D721Med (cell line): ENCODE measurements around the gene ZIC5.

Source experiments
- DNase-seq: peaks from one replicate; pipeline ENCODE4 v3.0.0; 2011; ENCODE audit warnings: low spot score; ENCODE audit not compliant: insufficient read length
- FAIRE-seq: peaks from 2 replicates; lab custom pipeline; 2011; peaks lifted over from hg19 to GRCh38; lab: Jason Lieb, UNC
- TF ChIP-seq, protein P1 (sequence below): IDR thresholded peaks from 2 replicates; pipeline ENCODE4 v1.5.1; 2012; ENCODE audit warnings: mild to moderate bottlenecking, control low read depth; ENCODE audit not compliant: insufficient read depth; ENCODE audit errors: missing control alignments

ZIC5 gene

DNA sequence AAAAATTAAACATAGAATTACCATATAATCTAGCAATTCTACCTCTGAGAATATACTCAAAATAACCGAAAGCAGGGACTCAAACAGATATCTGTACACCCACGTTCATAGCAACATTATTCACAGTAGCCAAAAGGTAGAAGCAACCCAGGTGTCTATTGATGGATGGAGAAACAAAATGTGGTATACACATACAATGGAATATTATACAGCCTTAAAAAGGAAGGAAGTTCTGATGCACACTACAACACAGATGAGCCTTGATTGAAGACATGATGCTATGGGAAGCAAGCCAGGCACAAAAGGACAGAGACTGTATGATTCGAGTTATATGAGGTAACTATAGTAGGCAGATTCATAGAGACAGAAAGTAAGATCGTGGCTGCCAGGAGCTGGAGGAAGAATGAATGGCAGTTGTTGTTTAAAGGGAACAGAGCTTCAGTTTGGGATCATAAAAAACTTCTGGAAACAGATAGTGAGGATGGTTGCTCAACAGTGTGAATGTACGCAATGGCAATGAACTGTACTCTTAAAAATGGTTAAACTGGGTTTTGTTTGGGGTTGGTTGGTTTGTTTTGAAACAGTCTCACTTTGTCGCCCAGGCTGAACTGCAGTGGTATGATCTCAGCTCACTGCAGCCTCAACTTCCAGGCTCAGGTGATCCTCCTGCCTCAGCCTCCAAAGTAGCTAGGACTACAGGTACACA is 47.5 kb downstream of the ZIC5 start:
- no peak for FAIRE-seq
- DNase-seq = no peak
- TF ChIP-seq, protein P1, sequence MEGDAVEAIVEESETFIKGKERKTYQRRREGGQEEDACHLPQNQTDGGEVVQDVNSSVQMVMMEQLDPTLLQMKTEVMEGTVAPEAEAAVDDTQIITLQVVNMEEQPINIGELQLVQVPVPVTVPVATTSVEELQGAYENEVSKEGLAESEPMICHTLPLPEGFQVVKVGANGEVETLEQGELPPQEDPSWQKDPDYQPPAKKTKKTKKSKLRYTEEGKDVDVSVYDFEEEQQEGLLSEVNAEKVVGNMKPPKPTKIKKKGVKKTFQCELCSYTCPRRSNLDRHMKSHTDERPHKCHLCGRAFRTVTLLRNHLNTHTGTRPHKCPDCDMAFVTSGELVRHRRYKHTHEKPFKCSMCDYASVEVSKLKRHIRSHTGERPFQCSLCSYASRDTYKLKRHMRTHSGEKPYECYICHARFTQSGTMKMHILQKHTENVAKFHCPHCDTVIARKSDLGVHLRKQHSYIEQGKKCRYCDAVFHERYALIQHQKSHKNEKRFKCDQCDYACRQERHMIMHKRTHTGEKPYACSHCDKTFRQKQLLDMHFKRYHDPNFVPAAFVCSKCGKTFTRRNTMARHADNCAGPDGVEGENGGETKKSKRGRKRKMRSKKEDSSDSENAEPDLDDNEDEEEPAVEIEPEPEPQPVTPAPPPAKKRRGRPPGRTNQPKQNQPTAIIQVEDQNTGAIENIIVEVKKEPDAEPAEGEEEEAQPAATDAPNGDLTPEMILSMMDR = no peak

DNA sequence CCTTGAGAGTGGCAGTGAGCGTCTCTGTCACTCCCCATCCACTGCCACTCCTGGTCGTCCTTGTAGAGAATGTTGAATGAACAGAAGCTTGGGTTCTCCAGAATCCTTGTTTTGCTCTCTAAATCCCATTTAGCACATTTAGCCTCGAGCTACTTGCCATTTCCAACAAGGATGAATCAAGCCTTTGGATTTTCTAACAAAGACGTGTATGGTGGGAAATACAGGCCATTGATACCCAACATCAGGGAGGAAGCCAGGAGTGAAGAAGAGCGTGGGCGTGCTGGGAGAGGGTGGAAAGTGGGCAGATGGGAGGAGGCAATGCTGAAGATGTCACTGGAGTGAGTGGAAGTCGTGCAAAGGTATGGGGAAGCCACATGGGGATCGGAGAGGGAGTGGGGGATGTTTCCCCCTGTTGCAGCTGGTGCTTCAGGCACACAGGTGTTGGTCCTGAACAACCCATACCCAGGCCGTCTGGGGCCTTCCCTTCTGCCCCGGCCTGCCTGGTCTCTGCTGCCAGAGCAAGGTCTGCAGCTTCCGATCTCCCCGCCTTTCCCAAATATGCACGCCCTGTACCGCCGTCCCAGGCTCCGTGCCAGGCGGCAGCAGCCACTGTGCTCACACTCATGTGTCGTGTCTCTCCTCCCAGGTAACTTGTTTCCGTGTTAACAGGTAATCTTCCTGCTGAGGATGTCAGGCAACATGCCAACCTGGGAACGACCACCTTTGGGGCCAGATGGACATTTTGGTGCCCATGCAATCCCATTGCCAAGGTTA is 48.7 kb downstream of the ZIC5 start:
- DNase-seq (no peak), FAIRE-seq (no peak)
- TF ChIP-seq, protein P1 = no peak

DNA sequence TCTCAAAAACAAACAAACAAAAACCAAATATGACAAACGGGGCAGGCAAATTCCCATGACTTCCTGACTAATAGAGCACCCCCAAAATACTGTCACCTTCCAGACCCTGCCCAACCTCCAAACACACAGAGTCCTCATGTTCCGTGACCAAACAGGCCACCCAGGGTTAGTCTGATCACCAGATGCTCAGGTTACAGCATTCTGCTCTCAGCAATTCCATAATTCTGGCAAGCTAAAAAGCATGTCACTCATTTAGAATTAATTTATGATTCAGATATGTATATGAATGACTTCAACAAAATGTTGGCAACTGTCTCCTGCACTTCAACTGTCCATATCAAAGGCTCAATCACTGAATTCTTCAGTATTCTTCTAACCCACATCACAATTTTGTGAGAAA is 52.4 kb downstream of the ZIC5 start:
- FAIRE-seq (no peak), DNase-seq (no peak)
- TF ChIP-seq, protein P1 = no peak

DNA sequence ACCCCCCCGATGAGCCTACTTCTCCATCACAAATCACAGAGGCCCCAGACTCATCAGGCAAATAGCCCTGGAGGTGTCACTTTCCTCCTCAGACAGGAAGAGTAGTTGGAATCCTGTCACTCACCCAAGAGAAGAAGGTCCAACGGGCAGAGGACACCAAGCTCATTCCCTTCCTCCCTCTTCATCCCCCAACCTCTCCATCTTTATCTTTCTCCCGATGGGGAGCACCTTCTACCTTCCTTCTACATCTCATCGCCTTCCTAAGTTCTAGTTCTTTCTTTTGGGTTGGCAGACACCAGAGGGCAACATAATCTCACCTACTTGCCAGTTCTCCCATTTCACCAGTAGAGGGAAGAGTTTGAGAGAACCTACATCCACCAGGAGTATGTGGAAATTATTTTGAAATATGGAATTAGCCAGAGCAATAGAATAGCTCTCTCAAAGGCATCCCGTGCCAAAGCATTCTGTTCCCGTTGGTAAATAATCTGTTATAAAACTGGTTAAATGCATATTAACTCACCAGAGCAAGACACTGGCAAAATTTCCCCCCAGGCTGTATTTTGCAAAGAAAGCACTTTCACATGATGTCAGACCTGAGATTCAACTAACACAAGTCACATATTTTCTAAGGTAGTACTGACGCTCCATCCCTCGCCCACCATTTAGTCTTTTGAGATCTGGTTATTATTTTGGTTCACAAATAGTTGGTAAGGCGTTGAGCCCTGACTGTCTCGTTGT is 55.0 kb downstream of the ZIC5 start:
- DNase-seq (peak; percentile 80), FAIRE-seq (peak; percentile 11)
- TF ChIP-seq, protein P1 = peak; percentile 96

DNA sequence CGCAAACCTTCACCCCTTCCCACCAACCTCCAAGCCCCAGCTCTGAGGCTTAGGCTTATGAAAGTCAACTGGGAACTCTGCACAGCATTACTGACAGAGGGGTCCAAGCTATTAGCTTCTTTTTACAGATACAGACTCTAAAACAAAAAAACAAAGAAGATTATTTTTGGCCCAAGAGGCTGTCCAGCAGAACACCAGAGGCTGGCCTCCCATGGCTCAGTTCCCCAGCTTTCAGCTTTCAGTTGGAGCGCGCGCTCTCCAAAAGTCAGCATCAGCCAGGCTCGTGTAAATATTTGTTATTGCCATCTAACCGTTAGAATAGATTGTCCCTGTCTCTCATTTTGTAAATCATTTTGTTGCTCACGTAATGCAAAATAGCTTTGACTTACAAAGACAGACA is 58.4 kb downstream of the ZIC5 start:
- DNase-seq (no peak), FAIRE-seq (no peak)
- TF ChIP-seq, protein P1 = no peak
